Measurements from ENCODE around the gene TLR3.

DNA sequence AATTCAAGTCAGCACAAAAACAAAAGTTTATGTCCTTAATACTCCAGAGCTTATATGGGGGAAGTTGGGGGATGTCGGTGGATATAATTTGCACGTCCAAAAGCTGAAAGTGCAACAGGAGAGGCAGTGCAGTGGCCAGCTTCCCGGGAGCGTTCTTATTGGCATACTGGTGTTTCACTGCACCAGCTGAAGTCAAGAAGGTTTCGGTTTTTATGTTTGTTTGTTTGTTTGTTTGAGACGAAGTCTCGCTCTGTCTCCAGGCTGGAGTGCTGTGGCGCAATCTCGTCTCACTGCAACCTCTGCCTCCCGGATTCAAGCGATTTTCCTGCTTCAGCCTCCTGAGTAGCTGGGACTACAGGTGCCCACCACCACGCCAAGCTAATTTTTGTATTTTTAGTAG is 28.6 kb upstream of the TLR3 start:
- TF ChIP-seq ZNF221 (tag by site-specific recombination; IDR thresholded peaks at IDR 0.05; ENCODE audit: borderline replicate concordance), result no peak
- TF ChIP-seq, protein P1, sequence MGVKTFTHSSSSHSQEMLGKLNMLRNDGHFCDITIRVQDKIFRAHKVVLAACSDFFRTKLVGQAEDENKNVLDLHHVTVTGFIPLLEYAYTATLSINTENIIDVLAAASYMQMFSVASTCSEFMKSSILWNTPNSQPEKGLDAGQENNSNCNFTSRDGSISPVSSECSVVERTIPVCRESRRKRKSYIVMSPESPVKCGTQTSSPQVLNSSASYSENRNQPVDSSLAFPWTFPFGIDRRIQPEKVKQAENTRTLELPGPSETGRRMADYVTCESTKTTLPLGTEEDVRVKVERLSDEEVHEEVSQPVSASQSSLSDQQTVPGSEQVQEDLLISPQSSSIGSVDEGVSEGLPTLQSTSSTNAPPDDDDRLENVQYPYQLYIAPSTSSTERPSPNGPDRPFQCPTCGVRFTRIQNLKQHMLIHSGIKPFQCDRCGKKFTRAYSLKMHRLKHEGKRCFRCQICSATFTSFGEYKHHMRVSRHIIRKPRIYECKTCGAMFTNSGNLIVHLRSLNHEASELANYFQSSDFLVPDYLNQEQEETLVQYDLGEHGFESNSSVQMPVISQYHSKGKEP (tag by site-specific recombination; IDR thresholded peaks at IDR 0.05), result no peak
- TF ChIP-seq, protein P2, sequence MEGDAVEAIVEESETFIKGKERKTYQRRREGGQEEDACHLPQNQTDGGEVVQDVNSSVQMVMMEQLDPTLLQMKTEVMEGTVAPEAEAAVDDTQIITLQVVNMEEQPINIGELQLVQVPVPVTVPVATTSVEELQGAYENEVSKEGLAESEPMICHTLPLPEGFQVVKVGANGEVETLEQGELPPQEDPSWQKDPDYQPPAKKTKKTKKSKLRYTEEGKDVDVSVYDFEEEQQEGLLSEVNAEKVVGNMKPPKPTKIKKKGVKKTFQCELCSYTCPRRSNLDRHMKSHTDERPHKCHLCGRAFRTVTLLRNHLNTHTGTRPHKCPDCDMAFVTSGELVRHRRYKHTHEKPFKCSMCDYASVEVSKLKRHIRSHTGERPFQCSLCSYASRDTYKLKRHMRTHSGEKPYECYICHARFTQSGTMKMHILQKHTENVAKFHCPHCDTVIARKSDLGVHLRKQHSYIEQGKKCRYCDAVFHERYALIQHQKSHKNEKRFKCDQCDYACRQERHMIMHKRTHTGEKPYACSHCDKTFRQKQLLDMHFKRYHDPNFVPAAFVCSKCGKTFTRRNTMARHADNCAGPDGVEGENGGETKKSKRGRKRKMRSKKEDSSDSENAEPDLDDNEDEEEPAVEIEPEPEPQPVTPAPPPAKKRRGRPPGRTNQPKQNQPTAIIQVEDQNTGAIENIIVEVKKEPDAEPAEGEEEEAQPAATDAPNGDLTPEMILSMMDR (tag by site-specific recombination; IDR thresholded peaks at IDR 0.05), result no peak
- TF ChIP-seq ZNF560 (tag by site-specific recombination; IDR thresholded peaks at IDR 0.05; ENCODE audit: borderline replicate concordance), result no peak
- TF ChIP-seq ZNF423 (tag by site-specific recombination; IDR thresholded peaks at IDR 0.05), result no peak
- no peak for TF ChIP-seq ZBTB7A (tag by site-specific recombination; IDR thresholded peaks at IDR 0.05; ENCODE audit: low read depth)
- TF ChIP-seq, protein P3, sequence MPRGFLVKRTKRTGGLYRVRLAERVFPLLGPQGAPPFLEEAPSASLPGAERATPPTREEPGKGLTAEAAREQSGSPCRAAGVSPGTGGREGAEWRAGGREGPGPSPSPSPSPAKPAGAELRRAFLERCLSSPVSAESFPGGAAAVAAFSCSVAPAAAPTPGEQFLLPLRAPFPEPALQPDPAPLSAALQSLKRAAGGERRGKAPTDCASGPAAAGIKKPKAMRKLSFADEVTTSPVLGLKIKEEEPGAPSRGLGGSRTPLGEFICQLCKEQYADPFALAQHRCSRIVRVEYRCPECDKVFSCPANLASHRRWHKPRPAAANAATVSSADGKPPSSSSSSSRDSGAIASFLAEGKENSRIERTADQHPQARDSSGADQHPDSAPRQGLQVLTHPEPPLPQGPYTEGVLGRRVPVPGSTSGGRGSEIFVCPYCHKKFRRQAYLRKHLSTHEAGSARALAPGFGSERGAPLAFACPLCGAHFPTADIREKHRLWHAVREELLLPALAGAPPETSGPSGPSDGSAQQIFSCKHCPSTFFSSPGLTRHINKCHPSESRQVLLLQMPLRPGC (tag by site-specific recombination; IDR thresholded peaks at IDR 0.05), result no peak
- TF ChIP-seq ZNF660 (tag by site-specific recombination; IDR thresholded peaks at IDR 0.05), result no peak
